ENCODE results near the gene TAF4.

GRCh38 chr20:61975407-61976129, 90.1 kb downstream of the TAF4 start:
- TF ChIP-seq CTCF (conservative IDR thresholded peaks at IDR 0.05 in 1 of 2, IDR thresholded peaks at IDR 0.05 in 1 of 2; ENCODE audit: low read depth in 1 of 2, low read length in 2 of 2) (no peak), EZH2 (IDR thresholded peaks at IDR 0.05; ENCODE audit: low read length, missing control alignments) (no peak)

Data from fibroblast of lung (primary cell).